ENCODE data around the gene FBXW12.

- TF ChIP-seq CTCF (IDR thresholded peaks at IDR 0.05; ENCODE audit: low read depth, low read length) (no peak), POLR2A (IDR thresholded peaks at IDR 0.05; ENCODE audit: extremely low read depth, insufficient read length) (no peak)
These were observed 40.5 kb downstream of the FBXW12 start for GRCh38 chr3:48412375-48413001.
